Lung (tissue), 12 donors: Measurements from ENCODE around the gene MAPK6. TPM values are rescaled to one million over a fixed set of nuclear protein-coding genes. Genes with fewer than 3 reads are reported as not detected.

Experiments used
- ATAC-seq: fragments of 200-7000 bp; cut with Tn5 transposase; one replicate; pipeline ENCODE4 v1.9.1; 2020; ENCODE audit warnings: moderate number of reproducible peaks; ENCODE audit not compliant: insufficient read depth, low FRiP score
- DNase-seq, 3 donors: peaks; one replicate each; pipeline ENCODE4 v3.0.0-alpha.2; 2013 to 2017
- H3K27ac ChIP-seq, 2 donors: one replicate each; pipeline ENCODE4 v1.5.1; 2013; ENCODE audit warnings: mild to moderate bottlenecking in 2 of 2, moderate library complexity in 2 of 2, control low read depth in 1 of 2, inconsistent platforms in 1 of 2, low read depth in 1 of 2, low read length in 1 of 2
- H3K27me3 ChIP-seq, 3 donors: one replicate each; pipeline ENCODE4 v1.5.1; 2013; ENCODE audit warnings: low read length in 2 of 3; ENCODE audit not compliant: control insufficient read depth in 3 of 3, insufficient read depth in 3 of 3
- H3K36me3 ChIP-seq, 4 donors: one replicate each; pipeline ENCODE4 v1.5.1; 2013; ENCODE audit warnings: low read length in 4 of 4, mild to moderate bottlenecking in 1 of 4, moderate library complexity in 1 of 4; ENCODE audit not compliant: control insufficient read depth in 4 of 4, insufficient read depth in 4 of 4
- H3K4me1 ChIP-seq, 5 donors: one replicate each; pipeline ENCODE4 v1.5.1; 2013; ENCODE audit warnings: low read length in 5 of 5, mild to moderate bottlenecking in 2 of 5, moderate library complexity in 1 of 5; ENCODE audit not compliant: control insufficient read depth in 5 of 5, insufficient read depth in 5 of 5
- H3K4me3 ChIP-seq: one replicate; pipeline ENCODE4 v1.5.1; 2013; ENCODE audit warnings: mild to moderate bottlenecking, control low read depth, moderate library complexity
- H3K9ac ChIP-seq, 2 donors: one replicate each; pipeline ENCODE4 v1.5.1; 2013; ENCODE audit warnings: low read length in 2 of 2, control low read depth in 1 of 2; ENCODE audit not compliant: insufficient read depth in 1 of 2
- H3K9me3 ChIP-seq, 4 donors: one replicate each; pipeline ENCODE4 v1.5.1; 2013; ENCODE audit warnings: low read length in 3 of 4, mild to moderate bottlenecking in 1 of 4, moderate library complexity in 1 of 4; ENCODE audit not compliant: control insufficient read depth in 4 of 4, insufficient read depth in 3 of 4
- WGBS, 2 donors: extraction: QIAGEN DNeasy Blood & Tissue Kit; methylation state at CpG; one replicate each; pipeline ENCODE4 v1.1.7; 2013; 5-methylcytosine and 5-hydroxymethylcytosine counted together
- polyA plus RNA-seq, 2 donors: library from polyadenylated mRNA; stranded (reverse); fragments of 200-250 nt; gene quantifications; one replicate each; pipeline ENCODE4 v1.2.1, GENCODE V29; 2013
- total RNA-seq, 2 donors: library from RNA; depleted of rRNA in 1 of 2; stranded (reverse); fragments of >200 nt in 1 of 2; gene quantifications; one replicate each; pipeline ENCODE4 v1.2.1, GENCODE V29; 2014 to 2021
- TF ChIP-seq, protein P1 (sequence below): IDR thresholded peaks from 2 replicates; pipeline ENCODE4 v1.5.1; 2012; ENCODE audit warnings: mild to moderate bottlenecking; ENCODE audit errors: control extremely low read depth, extremely low read depth
- donor health status: control.
- donor health status: control.
- donor health status: Bipolar disorder and iron deficiency.
- donor health status: healthy.
- donor health status: DM: yes; HTN: yes; CAD: no.

Gene MAPK6
- total and polyA plus RNA-seq, 4 donors = 5.4 to 39.8 (median 24.6) TPM

DNA sequence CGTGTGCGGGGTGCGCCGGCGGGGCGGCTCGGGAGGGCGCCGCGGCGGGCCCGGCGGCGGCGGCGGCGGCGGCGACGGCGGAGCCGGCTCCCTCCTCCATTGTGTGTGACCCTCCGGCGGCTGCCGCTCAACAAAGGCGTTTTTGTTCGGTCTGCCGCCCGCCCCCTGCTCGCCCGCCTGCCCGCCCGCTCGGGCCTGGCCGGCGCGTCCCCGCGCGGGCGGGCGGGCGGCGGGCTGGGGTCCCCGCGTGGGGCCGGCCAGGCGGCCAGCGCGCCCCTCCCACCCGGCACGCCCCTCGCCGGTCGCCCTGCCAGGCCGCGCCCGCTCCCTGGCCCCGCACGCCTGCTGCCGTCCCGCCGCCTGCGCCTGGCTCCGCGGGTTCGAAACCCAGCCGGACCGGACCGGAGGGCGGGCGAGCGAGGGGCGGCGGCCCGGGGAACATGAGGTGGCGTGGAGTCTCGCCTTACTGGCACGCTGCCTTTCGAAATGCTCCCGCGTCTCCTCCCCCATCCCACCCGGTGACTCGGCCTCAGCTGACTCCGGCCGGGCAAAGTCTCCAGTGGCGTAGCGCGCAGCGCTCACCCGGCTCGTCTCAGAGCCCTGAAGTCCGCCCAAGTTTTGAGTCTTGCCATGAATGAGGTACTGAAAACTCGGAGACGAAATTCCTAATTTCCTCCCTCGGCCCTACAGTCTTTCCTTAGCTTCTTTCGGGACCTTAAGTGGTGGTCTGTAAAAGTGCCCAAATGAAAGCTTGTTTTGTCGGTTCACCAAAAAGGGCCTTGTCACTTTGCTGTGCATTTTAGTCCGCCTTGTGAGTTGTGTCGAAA, 588 bp downstream of the MAPK6 start:
- TF ChIP-seq, protein P1, sequence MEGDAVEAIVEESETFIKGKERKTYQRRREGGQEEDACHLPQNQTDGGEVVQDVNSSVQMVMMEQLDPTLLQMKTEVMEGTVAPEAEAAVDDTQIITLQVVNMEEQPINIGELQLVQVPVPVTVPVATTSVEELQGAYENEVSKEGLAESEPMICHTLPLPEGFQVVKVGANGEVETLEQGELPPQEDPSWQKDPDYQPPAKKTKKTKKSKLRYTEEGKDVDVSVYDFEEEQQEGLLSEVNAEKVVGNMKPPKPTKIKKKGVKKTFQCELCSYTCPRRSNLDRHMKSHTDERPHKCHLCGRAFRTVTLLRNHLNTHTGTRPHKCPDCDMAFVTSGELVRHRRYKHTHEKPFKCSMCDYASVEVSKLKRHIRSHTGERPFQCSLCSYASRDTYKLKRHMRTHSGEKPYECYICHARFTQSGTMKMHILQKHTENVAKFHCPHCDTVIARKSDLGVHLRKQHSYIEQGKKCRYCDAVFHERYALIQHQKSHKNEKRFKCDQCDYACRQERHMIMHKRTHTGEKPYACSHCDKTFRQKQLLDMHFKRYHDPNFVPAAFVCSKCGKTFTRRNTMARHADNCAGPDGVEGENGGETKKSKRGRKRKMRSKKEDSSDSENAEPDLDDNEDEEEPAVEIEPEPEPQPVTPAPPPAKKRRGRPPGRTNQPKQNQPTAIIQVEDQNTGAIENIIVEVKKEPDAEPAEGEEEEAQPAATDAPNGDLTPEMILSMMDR = no peak
- peak overlapping the region; percentile 79 for H3K4me3 ChIP-seq
- DNase-seq = peak; percentile 79 to 83 (median 82)
- H3K9me3 ChIP-seq = no peaks in the 10 kb centered on the region
- ATAC-seq = peak; percentile 74
- 1% methylated on average over 67 to 100 of the region's 100 CpGs for WGBS, 2 donors
- no peaks in the 10 kb centered on the region for H3K36me3 ChIP-seq
- peaks cover 3 to 14% (median 8%) of the 10 kb centered on the region in 5 donors for H3K4me1 ChIP-seq
- peak overlapping the region; percentile 48 to 67 for H3K9ac ChIP-seq
- no peaks in the 10 kb centered on the region for H3K27me3 ChIP-seq
- H3K27ac ChIP-seq = peak overlapping the region; percentile 97 to 100

DNA sequence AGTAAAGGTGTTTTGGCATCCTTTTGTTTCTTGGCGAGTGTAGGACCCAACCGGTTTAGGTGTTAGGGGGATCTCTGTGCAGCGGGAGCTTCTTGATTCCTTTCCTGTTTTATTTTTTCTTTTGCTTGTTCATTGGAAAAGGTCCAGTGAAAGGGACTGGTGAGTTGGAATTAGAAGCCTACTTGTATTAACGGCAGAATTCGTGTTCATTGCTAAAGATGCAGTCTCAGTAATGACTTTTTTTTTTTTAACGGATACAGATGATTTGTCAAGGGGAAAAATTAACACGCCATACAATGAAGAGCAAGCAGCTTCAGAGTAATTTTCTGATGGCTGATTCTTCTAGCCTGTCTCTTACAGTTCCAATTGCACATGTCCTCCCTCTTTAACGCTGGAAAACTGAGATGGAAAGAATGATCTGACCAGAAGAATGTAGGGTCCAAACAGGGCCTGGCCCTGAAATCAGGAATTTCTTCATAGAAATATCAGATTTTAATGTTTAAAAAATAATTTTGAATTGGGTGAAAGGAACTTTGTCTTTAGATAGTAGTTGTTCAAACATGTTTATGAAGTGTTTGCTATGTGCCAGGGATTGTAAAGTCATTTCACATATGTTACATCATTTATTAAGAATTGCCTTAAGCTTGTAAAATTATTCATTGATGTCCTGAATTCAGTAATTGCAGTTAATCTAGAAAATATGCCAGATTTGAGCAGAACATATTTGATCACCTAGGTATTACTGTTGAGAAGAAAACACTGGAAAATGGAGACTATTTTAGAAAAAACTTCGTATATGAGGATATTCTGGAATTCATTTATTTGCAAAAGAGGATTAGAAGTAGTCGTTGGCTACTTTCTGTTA, 1.4 kb downstream of the MAPK6 start:
- WGBS, 2 donors = 4 to 7% methylated on average over 10 of the region's 10 CpGs
- TF ChIP-seq, protein P1 = no peak
- no peaks in the 10 kb centered on the region for H3K36me3 ChIP-seq
- H3K9ac ChIP-seq = peak overlapping the region; percentile 38 to 67
- H3K27ac ChIP-seq = peak overlapping the region; percentile 97 to 100
- H3K9me3 ChIP-seq = no peaks in the 10 kb centered on the region
- no peaks in the 10 kb centered on the region for H3K27me3 ChIP-seq
- ATAC-seq (no peak), DNase-seq (peak in 1 of 3 donors; percentile 61)
- peaks cover 3 to 14% (median 8%) of the 10 kb centered on the region in 5 donors for H3K4me1 ChIP-seq
- H3K4me3 ChIP-seq = peak overlapping the region; percentile 79

DNA sequence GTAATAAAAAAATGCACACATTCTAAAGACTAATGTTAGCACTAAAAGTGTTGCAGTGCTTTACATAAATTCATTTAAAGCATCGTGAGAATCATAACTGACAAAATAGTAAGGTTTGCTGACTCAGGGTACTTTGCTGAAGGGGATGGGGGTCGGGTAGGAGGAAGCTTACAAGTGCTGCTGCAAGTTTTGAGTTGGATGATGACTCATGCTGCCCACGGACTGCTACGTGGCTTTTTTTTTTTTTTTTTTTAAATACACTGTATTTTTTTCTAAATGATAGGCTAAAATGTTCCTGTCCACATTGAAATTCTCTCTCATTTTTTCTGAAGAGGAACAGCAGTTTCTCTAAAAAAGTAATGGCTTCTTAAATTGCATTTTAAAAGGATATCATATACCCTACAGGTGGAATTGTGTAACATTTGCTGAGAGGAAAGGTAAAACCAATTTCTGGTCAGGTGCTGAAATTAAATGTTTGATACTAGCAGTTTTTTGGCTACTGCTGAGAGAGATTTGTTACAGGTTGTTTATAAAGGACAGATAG, 2.2 kb downstream of the MAPK6 start:
- DNase-seq (peak; percentile 26 to 71 (median 59)), ATAC-seq (peak; percentile 42)
- no peaks in the 10 kb centered on the region for H3K36me3 ChIP-seq
- no peak overlapping the region for H3K27ac ChIP-seq
- TF ChIP-seq, protein P1 = no peak
- no peaks in the 10 kb centered on the region for H3K27me3 ChIP-seq
- H3K9me3 ChIP-seq = no peaks in the 10 kb centered on the region
- peaks cover 3 to 14% (median 8%) of the 10 kb centered on the region in 5 donors for H3K4me1 ChIP-seq
- no peak overlapping the region for H3K4me3 ChIP-seq
- WGBS, 2 donors = 0% methylated on average over 4 of the region's 4 CpGs
- peak overlapping the region in 1 of 2 donors; percentile 67 for H3K9ac ChIP-seq
